Type B pancreatic cell (in vitro differentiated cells): ENCODE results near the gene TELO2. TPM values are rescaled to one million over a fixed set of nuclear protein-coding genes. Genes with fewer than 3 reads are reported as not detected.

Source experiments
- DNase-seq: peaks from one replicate; pipeline ENCODE4 v3.0.0; 2021; ENCODE audit warnings: mixed read lengths; ENCODE audit not compliant: unreplicated experiment; ENCODE audit errors: extremely low spot score
- H3K27ac Mint-ChIP-seq: 2 replicates; pipeline ENCODE4 v1.8.0; 2021; ENCODE audit warnings: mild to moderate bottlenecking, mixed read lengths
- H3K27me3 Mint-ChIP-seq: 2 replicates; pipeline ENCODE4 v1.8.0; 2021; ENCODE audit warnings: mixed read lengths
- H3K36me3 Mint-ChIP-seq: 2 replicates; pipeline ENCODE4 v1.8.0; 2021; ENCODE audit warnings: mixed read lengths
- H3K4me1 Mint-ChIP-seq: one replicate; pipeline ENCODE4 v1.8.0; 2021; ENCODE audit warnings: mixed read lengths; ENCODE audit not compliant: unreplicated experiment
- H3K4me3 Mint-ChIP-seq: 2 replicates; pipeline ENCODE4 v1.8.0; 2021; ENCODE audit warnings: mild to moderate bottlenecking, mixed read lengths
- H3K9me3 Mint-ChIP-seq: 2 replicates; pipeline ENCODE4 v1.8.0; 2021; ENCODE audit warnings: mixed read lengths
- CTCF ChIP-seq: fragments of 200-600 bp; sonication (generic); conservative IDR thresholded peaks from 2 replicates; pipeline ENCODE4 v1.5.0; 2021; ENCODE audit warnings: antibody characterized with exemption, mild to moderate bottlenecking
- total RNA-seq: library from RNA; stranded (reverse); gene quantifications from 2 replicates; pipeline ENCODE4 v1.2.1, GENCODE V29; 2021; ENCODE audit warnings: low replicate concordance

Gene TELO2
- total RNA-seq, 1 donor from 2014 or later: 65.4 TPM

GRCh38 chr16:1553946-1554825 lies 61.0 kb downstream of the TELO2 start:
- H3K27ac Mint-ChIP-seq: no peak overlapping the region

GRCh38 chr16:1554826-1555445 lies 61.8 kb downstream of the TELO2 start:
- H3K4me1 Mint-ChIP-seq: no peaks in the 10 kb centered on the region
- H3K9me3 Mint-ChIP-seq: no peaks in the 10 kb centered on the region
- H3K36me3 Mint-ChIP-seq: no peaks in the 10 kb centered on the region
- no peak overlapping the region for H3K27ac Mint-ChIP-seq
- no peaks in the 10 kb centered on the region for H3K27me3 Mint-ChIP-seq
- TF ChIP-seq CTCF: no peak
- H3K4me3 Mint-ChIP-seq: no peak overlapping the region
- no peak for DNase-seq

More at GRCh38 chr16:1553946-1554825, 61.0 kb downstream of the TELO2 start:
- Mint-ChIP-seq H3K36me3 (no peaks in the 10 kb centered on the region), H3K4me1 (no peaks in the 10 kb centered on the region), H3K9me3 (no peaks in the 10 kb centered on the region), H3K4me3 (no peak overlapping the region), H3K27me3 (no peaks in the 10 kb centered on the region)
- DNase-seq: no peak
- no peak for TF ChIP-seq CTCF

- no peak for TF ChIP-seq CTCF
- H3K36me3 Mint-ChIP-seq: no peaks in the 10 kb centered on the region
- H3K9me3 Mint-ChIP-seq: no peaks in the 10 kb centered on the region
- no peak overlapping the region for H3K27ac Mint-ChIP-seq
- no peak overlapping the region for H3K4me3 Mint-ChIP-seq
- DNase-seq: no peak
- no peaks in the 10 kb centered on the region for H3K27me3 Mint-ChIP-seq
- H3K4me1 Mint-ChIP-seq: no peaks in the 10 kb centered on the region
These were observed 63.1 kb downstream of the TELO2 start for GRCh38 chr16:1556254-1556653.

GRCh38 chr16:1557074-1557473 lies 63.9 kb downstream of the TELO2 start:
- no peak for DNase-seq
- no peak for TF ChIP-seq CTCF
- no peak overlapping the region for H3K27ac Mint-ChIP-seq
- H3K36me3 Mint-ChIP-seq: no peaks in the 10 kb centered on the region
- H3K4me1 Mint-ChIP-seq: no peaks in the 10 kb centered on the region
- no peaks in the 10 kb centered on the region for H3K9me3 Mint-ChIP-seq
- no peaks in the 10 kb centered on the region for H3K27me3 Mint-ChIP-seq
- no peak overlapping the region for H3K4me3 Mint-ChIP-seq

GRCh38 chr16:1557576-1557975 lies 64.4 kb downstream of the TELO2 start:
- TF ChIP-seq CTCF: no peak
- H3K9me3 Mint-ChIP-seq: no peaks in the 10 kb centered on the region
- H3K36me3 Mint-ChIP-seq: no peaks in the 10 kb centered on the region
- H3K27ac Mint-ChIP-seq: no peak overlapping the region
- no peak overlapping the region for H3K4me3 Mint-ChIP-seq
- H3K4me1 Mint-ChIP-seq: no peaks in the 10 kb centered on the region
- DNase-seq: no peak
- H3K27me3 Mint-ChIP-seq: no peaks in the 10 kb centered on the region
